ENCODE data around the gene SULT1E1. TPM values are rescaled to one million over a fixed set of nuclear protein-coding genes. Genes with fewer than 3 reads are reported as not detected.
"Not testable (repeated sequence)": the region's sequence is repeated elsewhere in the genome, so short reads cannot be mapped to it uniquely, and the experiment has no call there.

SULT1E1 gene
- total RNA-seq, 2 donors from 2014 or later = 0.41 TPM; not detected in 1

GRCh38 chr4:69831270-69831627, 28.7 kb downstream of the SULT1E1 start:
- no peak for TF ChIP-seq CTCF (IDR thresholded peaks at IDR 0.05)

DNA sequence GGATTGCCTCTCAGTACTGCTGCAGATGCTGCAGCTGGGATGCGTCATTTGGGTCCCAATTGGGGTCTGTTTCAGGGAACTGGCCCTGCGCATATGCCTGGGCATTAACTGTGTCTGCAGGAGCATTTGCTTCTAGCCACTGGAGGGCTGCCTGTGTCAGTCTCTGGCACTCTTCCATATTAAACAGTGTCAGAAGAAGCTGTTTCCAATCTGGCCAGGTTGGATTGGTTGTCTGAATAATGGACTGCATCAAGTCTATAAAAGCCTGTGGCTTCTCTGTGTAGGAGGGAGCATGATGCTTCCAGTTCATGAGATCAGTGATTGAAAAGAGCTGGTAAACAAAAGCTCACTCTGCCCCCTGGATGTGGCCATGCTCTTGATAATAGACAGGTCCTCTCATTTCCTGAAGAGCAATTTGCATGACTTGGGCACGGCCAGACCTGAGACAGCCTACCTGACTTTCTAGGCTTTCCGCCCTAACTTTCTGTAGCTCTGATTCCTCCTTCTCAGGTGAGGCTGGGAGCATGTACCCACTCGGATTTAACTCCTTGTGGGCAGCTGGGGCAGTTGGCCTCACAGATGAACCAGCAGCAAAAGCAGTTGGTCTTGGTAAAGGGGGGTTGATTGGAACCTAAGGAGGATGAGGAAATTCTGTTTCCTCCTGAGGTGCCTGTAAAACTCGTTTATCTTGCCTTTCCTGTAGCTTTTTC, 29.2 kb downstream of the SULT1E1 start:
- no peaks in the 10 kb centered on the region for H3K27me3 ChIP-seq (replicated peaks; ENCODE audit: insufficient read depth)
- TF ChIP-seq POLR2AphosphoS5 (IDR thresholded peaks at IDR 0.05) (peak; percentile 25), CTCF (IDR thresholded peaks at IDR 0.05) (peak in 2 of 4 experiments; percentile 22 to 25), POLR2A (IDR thresholded peaks at IDR 0.05) (no peak)
- no peak overlapping the region for H3K27ac ChIP-seq
- H3K36me3 ChIP-seq = no peaks in the 10 kb centered on the region
- H3K9me3 ChIP-seq = no peaks in the 10 kb centered on the region
- 39% methylated on average over 6 of the region's 6 CpGs for WGBS
- H3K4me3 ChIP-seq = no peak overlapping the region
- intact Hi-C loops (cut with DNase I) = no loop called here
- DNase-seq (ENCODE audit: low spot score) = peak; percentile 50
- H3K4me1 ChIP-seq (replicated peaks) = peaks cover 5% of the 10 kb centered on the region

More at GRCh38 chr4:69831270-69831627, 28.7 kb downstream of the SULT1E1 start:
- intact Hi-C loops (cut with DNase I) = no loop called here
- Histone ChIP-seq H3K9me3 (no peaks in the 10 kb centered on the region), H3K4me1 (replicated peaks) (peaks cover 5% of the 10 kb centered on the region), H3K36me3 (no peaks in the 10 kb centered on the region), H3K4me3 (no peak overlapping the region), H3K27ac (no peak overlapping the region), H3K27me3 (replicated peaks; ENCODE audit: insufficient read depth) (no peaks in the 10 kb centered on the region)
- 70% methylated on average over 5 of the region's 5 CpGs for WGBS
- no peak for DNase-seq (ENCODE audit: low spot score)

GRCh38 chr4:69830192-69830559, 29.8 kb downstream of the SULT1E1 start:
- peaks cover 5% of the 10 kb centered on the region for H3K4me1 ChIP-seq (replicated peaks)
- intact Hi-C loops (cut with DNase I) = no loop called here
- H3K4me3 ChIP-seq = no peak overlapping the region
- H3K27ac ChIP-seq = no peak overlapping the region
- no peak for DNase-seq (ENCODE audit: low spot score)
- no peaks in the 10 kb centered on the region for H3K9me3 ChIP-seq
- TF ChIP-seq POLR2AphosphoS5 (IDR thresholded peaks at IDR 0.05) = no peak
- TF ChIP-seq CTCF (IDR thresholded peaks at IDR 0.05) = no peak
- no peak for TF ChIP-seq POLR2A (IDR thresholded peaks at IDR 0.05)
- H3K36me3 ChIP-seq = no peaks in the 10 kb centered on the region
- H3K27me3 ChIP-seq (replicated peaks; ENCODE audit: insufficient read depth) = no peaks in the 10 kb centered on the region
- WGBS = 56% methylated on average over 2 of the region's 2 CpGs

GRCh38 chr4:69829678-69830077, 30.3 kb downstream of the SULT1E1 start:
- no peaks in the 10 kb centered on the region for H3K9me3 ChIP-seq
- H3K27ac ChIP-seq = no peak overlapping the region
- no peaks in the 10 kb centered on the region for H3K27me3 ChIP-seq (replicated peaks; ENCODE audit: insufficient read depth)
- TF ChIP-seq CTCF (IDR thresholded peaks at IDR 0.05) (no peak), POLR2AphosphoS5 (IDR thresholded peaks at IDR 0.05) (no peak), POLR2A (IDR thresholded peaks at IDR 0.05) (no peak)
- H3K4me1 ChIP-seq (replicated peaks) = peaks cover 5% of the 10 kb centered on the region
- no peak overlapping the region for H3K4me3 ChIP-seq
- 89% methylated on average over 2 of the region's 2 CpGs for WGBS
- no peak for DNase-seq (ENCODE audit: low spot score)
- no peaks in the 10 kb centered on the region for H3K36me3 ChIP-seq
- intact Hi-C loops (cut with DNase I) = no loop called here

DNA sequence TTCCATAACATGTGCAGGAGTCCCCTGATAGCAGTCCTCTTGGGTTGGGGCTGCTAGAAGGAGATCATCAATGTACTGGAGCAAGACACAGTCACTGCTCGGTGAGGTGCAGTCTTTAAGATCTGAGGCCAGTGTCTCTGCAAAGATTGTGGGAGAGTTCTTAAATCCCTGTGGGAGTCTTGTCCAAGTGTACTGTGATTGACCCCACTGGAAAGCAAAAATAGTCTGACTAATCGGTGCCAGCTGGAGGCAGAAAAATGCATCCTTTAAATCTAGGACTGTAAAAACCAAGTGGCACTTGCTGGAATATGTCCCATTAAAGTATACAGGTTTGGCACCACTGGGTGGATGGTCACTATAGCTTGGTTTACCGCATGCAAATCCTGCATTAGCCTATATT, 31.1 kb downstream of the SULT1E1 start:
- H3K4me1 ChIP-seq (replicated peaks) = peaks cover 5% of the 10 kb centered on the region
- no peaks in the 10 kb centered on the region for H3K27me3 ChIP-seq (replicated peaks; ENCODE audit: insufficient read depth)
- H3K27ac ChIP-seq = no peak overlapping the region
- no peaks in the 10 kb centered on the region for H3K36me3 ChIP-seq
- intact Hi-C loops (cut with DNase I) = no loop called here
- H3K9me3 ChIP-seq = no peaks in the 10 kb centered on the region
- WGBS = 60% methylated on average over 3 of the region's 3 CpGs
- no peak for TF ChIP-seq POLR2A (IDR thresholded peaks at IDR 0.05)
- TF ChIP-seq CTCF (IDR thresholded peaks at IDR 0.05) = no peak
- TF ChIP-seq POLR2AphosphoS5 (IDR thresholded peaks at IDR 0.05) = no peak
- no peak for DNase-seq (ENCODE audit: low spot score)
- no peak overlapping the region for H3K4me3 ChIP-seq

GRCh38 chr4:69825056-69825455, 34.9 kb downstream of the SULT1E1 start:
- H3K36me3 ChIP-seq; H3K27ac ChIP-seq; H3K9me3 ChIP-seq; H3K27me3 ChIP-seq (replicated peaks; ENCODE audit: insufficient read depth); H3K4me3 ChIP-seq; DNase-seq (ENCODE audit: low spot score); H3K4me1 ChIP-seq (replicated peaks); intact Hi-C loops (cut with DNase I): not testable (repeated sequence)
- WGBS = 80% methylated on average over 8 of the region's 8 CpGs
